Prostate gland (tissue), 2 donors: ENCODE results near the gene HRAS.

Source experiments
- POLR2A ChIP-seq: fragments of 450-650 bp; IDR thresholded peaks from one replicate; pipeline ENCODE4 v1.6.1; 2016; ENCODE audit warnings: antibody characterized with exemption, mild to moderate bottlenecking
- TF ChIP-seq, protein P1 (sequence below), 4 experiments: fragments of 200-600 bp in 2 of 4; fragments of 450-650 bp in 2 of 4; sonication (generic) in 2 of 4; IDR thresholded peaks; 1 replicate in 3 of 4; 2 replicates in 1 of 4; pipeline ENCODE4 v1.5.1; 2016 to 2019; ENCODE audit warnings: antibody characterized with exemption in 4 of 4, mild to moderate bottlenecking in 2 of 4, moderate library complexity in 2 of 4

DNA sequence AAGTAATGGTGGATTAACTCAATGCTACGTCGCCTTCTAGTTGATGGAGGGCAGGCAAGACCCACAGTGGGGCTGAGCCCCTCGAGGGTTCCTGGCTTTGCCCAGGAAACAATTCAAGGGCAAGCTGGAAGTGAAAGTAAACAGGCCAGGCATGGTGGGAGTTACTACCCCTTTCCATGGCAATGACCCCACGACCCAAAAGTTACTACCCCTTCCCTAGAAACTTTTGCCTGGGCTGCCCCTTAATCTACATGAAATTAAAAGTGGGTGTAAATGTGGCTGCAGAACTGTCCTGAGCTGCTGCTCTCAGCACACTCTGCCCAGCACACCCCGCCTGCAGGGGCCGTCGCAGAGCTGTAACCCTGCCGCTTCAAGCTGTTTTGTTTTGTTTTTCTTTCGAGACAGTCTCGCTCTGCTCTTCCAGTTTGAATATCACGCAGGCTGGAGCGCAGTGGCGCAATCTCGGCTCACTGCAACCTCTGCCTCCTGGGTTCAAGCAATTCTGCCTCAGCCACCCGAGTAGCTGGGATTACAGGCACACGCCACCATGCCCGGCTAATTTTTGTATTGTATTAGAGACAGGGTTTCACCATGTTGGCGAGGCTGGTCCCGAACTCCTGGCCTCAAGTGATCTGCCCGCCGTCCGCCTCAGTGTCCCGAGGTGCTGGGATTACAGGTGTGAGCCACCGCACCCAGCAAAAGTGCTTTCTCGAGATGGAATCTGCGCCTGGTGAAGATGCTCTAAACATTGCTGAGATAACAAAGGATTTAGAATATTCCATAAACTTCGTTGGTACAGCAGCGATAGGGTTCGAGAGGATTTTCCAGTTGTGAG is 22.4 kb downstream of the HRAS start:
- no peak for TF ChIP-seq POLR2A
- TF ChIP-seq, protein P1, sequence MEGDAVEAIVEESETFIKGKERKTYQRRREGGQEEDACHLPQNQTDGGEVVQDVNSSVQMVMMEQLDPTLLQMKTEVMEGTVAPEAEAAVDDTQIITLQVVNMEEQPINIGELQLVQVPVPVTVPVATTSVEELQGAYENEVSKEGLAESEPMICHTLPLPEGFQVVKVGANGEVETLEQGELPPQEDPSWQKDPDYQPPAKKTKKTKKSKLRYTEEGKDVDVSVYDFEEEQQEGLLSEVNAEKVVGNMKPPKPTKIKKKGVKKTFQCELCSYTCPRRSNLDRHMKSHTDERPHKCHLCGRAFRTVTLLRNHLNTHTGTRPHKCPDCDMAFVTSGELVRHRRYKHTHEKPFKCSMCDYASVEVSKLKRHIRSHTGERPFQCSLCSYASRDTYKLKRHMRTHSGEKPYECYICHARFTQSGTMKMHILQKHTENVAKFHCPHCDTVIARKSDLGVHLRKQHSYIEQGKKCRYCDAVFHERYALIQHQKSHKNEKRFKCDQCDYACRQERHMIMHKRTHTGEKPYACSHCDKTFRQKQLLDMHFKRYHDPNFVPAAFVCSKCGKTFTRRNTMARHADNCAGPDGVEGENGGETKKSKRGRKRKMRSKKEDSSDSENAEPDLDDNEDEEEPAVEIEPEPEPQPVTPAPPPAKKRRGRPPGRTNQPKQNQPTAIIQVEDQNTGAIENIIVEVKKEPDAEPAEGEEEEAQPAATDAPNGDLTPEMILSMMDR (IDR thresholded peaks at IDR 0.05), result no peak
